NOMO-1 treated with dmso at 0.1 percent for 144 hours (cell line): ENCODE data around the gene TP53I13.

Experiments
- DNase-seq: peaks from one replicate; lab custom pipeline; 2025; ENCODE audit not compliant: unreplicated experiment; lab: John Stamatoyannopoulos, UW

The TP53I13 gene

GRCh38 chr17:29579866-29580771, 11.6 kb downstream of the TP53I13 start:
- DNase-seq: peak; percentile 51

- no peak for DNase-seq
Observed at GRCh38 chr17:29581583-29582253, 13.2 kb downstream of the TP53I13 start.

GRCh38 chr17:29582254-29582765, 13.8 kb downstream of the TP53I13 start:
- no peak for DNase-seq

- no peak for DNase-seq
Observed at GRCh38 chr17:29582772-29583171, 14.3 kb downstream of the TP53I13 start.

- no peak for DNase-seq
Observed at GRCh38 chr17:29583324-29584248, 15.1 kb downstream of the TP53I13 start.

- no peak for DNase-seq
Observed at GRCh38 chr17:29584452-29585079, 16.1 kb downstream of the TP53I13 start.

- DNase-seq: no peak
Observed at GRCh38 chr17:29585080-29585751, 16.7 kb downstream of the TP53I13 start.

- no peak for DNase-seq
Observed at GRCh38 chr17:29586676-29587469, 18.4 kb downstream of the TP53I13 start.

- DNase-seq: no peak
Observed at GRCh38 chr17:29587591-29587990, 19.1 kb downstream of the TP53I13 start.

GRCh38 chr17:29588017-29588561, 19.6 kb downstream of the TP53I13 start:
- DNase-seq: no peak

- no peak for DNase-seq
Observed at GRCh38 chr17:29588562-29589411, 20.3 kb downstream of the TP53I13 start.

GRCh38 chr17:29589524-29590410, 21.3 kb downstream of the TP53I13 start, which contains the start of gene GIT1:
GIT1 (minus strand) TSS chr17:29589648; CDS start chr17:29589378, 270 bp downstream.
- peak; percentile 87 for DNase-seq

- no peak for DNase-seq
Observed at GRCh38 chr17:29590411-29591145, 22.1 kb downstream of the TP53I13 start.

- DNase-seq: no peak
Observed at GRCh38 chr17:29591146-29591736, 22.7 kb downstream of the TP53I13 start.

GRCh38 chr17:29591737-29592608, 23.5 kb downstream of the TP53I13 start:
- DNase-seq: peak; percentile 57
